HG03457 (cell line): ENCODE data around the gene ESRRB.

Source experiments
- ATAC-seq: cut with Tn5 transposase; IDR thresholded peaks from one replicate; pipeline ENCODE4 v1.9.1; 2021; ENCODE audit warnings: moderate number of reproducible peaks; ENCODE audit not compliant: unreplicated experiment

ESRRB gene

GRCh38 chr14:76491172-76491930, 115.4 kb downstream of the ESRRB start:
- ATAC-seq, result no peak

DNA sequence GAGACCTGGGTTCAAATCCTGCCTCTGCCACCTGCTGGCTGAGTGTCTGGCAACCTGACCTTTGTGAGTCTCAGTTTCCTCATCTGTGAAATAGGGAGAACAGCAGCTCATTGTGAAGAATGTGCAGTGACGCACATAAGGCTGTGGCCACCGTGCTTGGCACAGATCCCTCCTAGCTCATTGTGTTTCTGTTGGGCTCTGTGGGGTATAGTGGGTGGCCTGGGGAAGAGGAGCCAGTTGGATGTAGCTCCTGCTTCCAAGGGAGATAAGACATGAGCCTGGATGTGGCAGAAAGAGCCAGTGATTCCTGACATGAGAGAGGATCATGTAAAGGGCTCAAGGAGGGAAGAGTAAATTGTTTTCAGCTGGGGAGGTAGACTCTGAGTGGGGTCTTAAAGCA, 120.0 kb downstream of the ESRRB start:
- no peak for ATAC-seq

- ATAC-seq, result no peak
These were observed 120.7 kb downstream of the ESRRB start for GRCh38 chr14:76496595-76496994.

DNA sequence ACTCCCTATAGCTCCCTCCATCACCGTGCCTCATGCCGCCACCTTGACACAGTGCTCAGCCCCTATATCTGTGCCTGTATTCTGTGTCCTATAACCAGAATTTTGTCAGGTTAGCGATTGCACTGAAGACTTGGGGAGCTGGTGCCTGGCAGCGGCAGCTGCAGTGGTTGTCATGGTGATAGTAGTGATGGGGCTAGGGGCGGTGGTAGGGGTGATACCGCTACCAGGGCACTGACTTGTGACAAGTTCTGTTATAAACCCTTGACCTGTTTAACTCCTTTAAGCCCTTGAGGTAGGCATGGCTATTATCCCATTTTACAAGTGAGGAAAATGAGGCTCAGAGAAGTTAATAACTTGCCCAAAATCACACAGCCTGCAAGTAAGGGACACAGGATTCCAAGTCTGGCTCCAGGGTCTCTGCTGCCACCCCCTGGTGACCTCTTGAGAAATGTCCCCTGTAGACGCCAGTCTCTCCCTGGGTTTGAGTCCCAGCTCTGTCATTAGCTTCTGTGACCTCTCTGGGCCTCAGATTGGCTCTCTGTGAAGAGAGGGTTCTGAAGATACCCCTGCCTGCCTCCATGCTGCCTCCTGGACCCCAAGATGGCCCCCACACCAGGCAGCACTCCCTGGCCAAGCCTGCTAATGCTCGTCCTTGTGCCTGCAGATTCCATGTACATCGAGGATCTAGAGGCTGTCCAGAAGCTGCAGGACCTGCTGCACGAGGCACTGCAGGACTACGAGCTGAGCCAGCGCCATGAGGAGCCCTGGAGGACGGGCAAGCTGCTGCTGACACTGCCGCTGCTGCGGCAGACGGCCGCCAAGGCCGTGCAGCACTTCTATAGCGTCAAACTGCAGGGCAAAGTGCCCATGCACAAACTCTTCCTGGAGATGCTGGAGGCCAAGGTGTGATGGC, 121.9 kb downstream of the ESRRB start:
- no peak for ATAC-seq

DNA sequence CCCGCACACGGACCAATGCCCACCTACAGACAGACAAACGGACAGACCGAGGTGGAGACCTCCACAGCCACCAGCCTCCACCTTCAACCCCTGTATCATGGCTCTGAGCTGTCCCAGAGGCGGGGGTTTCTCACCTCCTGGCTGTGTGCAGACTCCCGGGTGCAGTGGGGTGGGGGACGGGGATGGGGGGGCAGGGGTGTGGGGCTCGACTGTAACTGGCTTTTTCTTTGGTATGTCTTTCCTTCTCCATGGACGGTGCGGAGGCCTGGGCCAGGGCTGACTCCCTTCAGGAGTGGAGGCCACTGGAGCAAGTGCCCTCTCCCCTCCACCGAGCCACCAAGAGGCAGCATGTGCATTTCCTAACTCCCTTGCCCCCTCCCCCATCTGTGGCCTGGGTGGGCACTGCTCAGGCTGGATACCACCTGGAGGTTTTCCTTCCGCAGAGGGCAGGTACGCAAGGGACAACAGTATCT, 122.6 kb downstream of the ESRRB start:
- no peak for ATAC-seq

GRCh38 chr14:76498976-76499375, 123.0 kb downstream of the ESRRB start:
- no peak for ATAC-seq

- no peak for ATAC-seq
These were observed 123.5 kb downstream of the ESRRB start for GRCh38 chr14:76499399-76499798.

- ATAC-seq, result no peak
These were observed 124.1 kb downstream of the ESRRB start for GRCh38 chr14:76500011-76500410.

- ATAC-seq, result no peak
These were observed 124.5 kb downstream of the ESRRB start for GRCh38 chr14:76500480-76500879.

DNA sequence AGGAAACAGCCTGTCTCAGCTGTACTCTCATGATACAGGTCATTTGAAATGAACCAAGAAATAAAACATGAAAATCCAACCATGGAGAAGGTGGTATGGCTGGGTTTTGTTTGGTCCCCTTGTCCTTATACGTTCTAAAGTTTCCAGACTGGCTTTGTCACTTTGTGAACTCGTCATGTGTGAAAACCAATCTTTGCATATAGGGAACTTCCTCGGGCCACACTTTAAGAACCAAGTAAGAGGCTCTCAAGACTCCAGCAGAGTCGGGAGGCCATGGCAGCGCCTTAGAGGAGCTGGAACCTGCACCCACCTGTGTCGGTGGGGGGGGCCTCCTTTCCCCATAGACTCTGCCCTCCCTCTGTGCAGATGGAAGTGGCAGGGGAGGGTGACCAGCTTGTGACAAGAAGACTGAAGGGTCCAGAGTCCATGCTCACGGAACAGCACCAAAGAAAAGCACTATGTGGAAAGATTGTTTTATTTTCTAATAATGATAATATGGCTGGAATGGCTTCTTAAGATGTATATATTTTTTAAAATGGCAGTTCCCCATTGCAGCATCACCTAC, 125.3 kb downstream of the ESRRB start:
- no peak for ATAC-seq

GRCh38 chr14:76502219-76502618, 126.3 kb downstream of the ESRRB start:
- no peak for ATAC-seq

DNA sequence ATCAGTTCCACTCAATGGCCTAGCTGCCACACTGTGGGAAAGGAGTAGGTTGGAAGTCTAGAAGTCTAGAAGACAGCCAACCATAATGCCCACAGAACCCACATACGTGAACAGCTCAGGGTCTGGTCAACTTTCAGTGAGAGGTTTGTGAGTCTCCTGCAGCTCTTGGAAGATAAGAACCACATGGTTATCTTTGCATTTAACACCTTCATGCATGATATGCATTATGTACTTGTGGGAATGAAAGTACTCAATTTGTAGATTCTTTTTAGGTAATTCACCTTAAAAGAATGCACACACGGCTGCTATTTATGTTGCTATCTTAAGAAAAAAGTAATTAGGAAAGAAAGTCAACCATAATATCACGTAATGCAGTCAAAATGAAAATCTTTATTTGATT, 126.7 kb downstream of the ESRRB start:
- ATAC-seq, result no peak

- no peak for ATAC-seq
These were observed 133.4 kb downstream of the ESRRB start for GRCh38 chr14:76509311-76509710.

- no peak for ATAC-seq
These were observed 134.2 kb downstream of the ESRRB start for GRCh38 chr14:76510181-76510580.

GRCh38 chr14:76514213-76514998, 138.5 kb downstream of the ESRRB start:
- no peak for ATAC-seq

GRCh38 chr14:76516884-76517283, 140.9 kb downstream of the ESRRB start:
- ATAC-seq, result no peak

- ATAC-seq, result no peak
These were observed 142.4 kb downstream of the ESRRB start for GRCh38 chr14:76518366-76518765.

GRCh38 chr14:76525106-76525821, 149.3 kb downstream of the ESRRB start:
- ATAC-seq, result no peak

GRCh38 chr14:76531085-76531484, 155.1 kb downstream of the ESRRB start:
- no peak for ATAC-seq

- ATAC-seq, result no peak
These were observed 155.9 kb downstream of the ESRRB start for GRCh38 chr14:76531821-76532318.
